Measurements from ENCODE around the gene KIAA0825. TPM values are rescaled to one million over a fixed set of nuclear protein-coding genes. Genes with fewer than 3 reads are reported as not detected.

The KIAA0825 gene
- total RNA-seq, 1 experiment from 2014 or later: 1.6 TPM

DNA sequence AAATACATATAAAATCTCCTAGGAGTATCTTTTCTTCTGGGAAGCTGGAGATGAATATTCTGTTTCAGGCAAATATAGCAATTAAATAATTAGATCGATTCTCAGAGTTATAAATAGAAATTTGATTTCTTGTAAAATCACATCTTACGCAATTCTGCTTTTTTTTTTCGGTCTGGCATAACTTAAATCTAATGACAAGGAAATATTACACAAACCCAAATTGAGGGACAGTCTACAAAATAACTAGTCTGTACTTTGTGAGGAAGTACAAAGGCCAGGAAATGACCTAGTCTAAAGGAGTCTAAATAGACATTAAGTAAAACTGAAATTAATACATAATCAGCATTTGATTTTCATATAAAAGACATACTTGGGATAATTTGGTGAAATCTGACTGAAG is 133.3 kb downstream of the KIAA0825 start:
- Histone ChIP-seq H3K36me3 (ENCODE audit: control insufficient read depth, insufficient read depth, low read length) (no peaks in the 10 kb centered on the region), H3K4me3 (ENCODE audit: low read depth in 2 of 2, low read length in 2 of 2) (no peak overlapping the region), H3K9me3 (ENCODE audit: control insufficient read depth, insufficient read depth, low read depth, low read length) (no peaks in the 10 kb centered on the region), H3K27me3 (ENCODE audit: control insufficient read depth, insufficient read depth, low read length) (no peaks in the 10 kb centered on the region; the same call in 1 of the 2 replicates), H3K4me1 (ENCODE audit: control insufficient read depth, insufficient read depth, low read length) (no peaks in the 10 kb centered on the region), H3K27ac (ENCODE audit: low read length) (no peak overlapping the region)
- TF ChIP-seq, protein P1, sequence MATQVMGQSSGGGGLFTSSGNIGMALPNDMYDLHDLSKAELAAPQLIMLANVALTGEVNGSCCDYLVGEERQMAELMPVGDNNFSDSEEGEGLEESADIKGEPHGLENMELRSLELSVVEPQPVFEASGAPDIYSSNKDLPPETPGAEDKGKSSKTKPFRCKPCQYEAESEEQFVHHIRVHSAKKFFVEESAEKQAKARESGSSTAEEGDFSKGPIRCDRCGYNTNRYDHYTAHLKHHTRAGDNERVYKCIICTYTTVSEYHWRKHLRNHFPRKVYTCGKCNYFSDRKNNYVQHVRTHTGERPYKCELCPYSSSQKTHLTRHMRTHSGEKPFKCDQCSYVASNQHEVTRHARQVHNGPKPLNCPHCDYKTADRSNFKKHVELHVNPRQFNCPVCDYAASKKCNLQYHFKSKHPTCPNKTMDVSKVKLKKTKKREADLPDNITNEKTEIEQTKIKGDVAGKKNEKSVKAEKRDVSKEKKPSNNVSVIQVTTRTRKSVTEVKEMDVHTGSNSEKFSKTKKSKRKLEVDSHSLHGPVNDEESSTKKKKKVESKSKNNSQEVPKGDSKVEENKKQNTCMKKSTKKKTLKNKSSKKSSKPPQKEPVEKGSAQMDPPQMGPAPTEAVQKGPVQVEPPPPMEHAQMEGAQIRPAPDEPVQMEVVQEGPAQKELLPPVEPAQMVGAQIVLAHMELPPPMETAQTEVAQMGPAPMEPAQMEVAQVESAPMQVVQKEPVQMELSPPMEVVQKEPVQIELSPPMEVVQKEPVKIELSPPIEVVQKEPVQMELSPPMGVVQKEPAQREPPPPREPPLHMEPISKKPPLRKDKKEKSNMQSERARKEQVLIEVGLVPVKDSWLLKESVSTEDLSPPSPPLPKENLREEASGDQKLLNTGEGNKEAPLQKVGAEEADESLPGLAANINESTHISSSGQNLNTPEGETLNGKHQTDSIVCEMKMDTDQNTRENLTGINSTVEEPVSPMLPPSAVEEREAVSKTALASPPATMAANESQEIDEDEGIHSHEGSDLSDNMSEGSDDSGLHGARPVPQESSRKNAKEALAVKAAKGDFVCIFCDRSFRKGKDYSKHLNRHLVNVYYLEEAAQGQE (IDR thresholded peaks at IDR 0.05; ENCODE audit: insufficient read depth in 1 of 2, low read depth in 2 of 2, low read length in 1 of 2): no peak
- TF ChIP-seq POLR2AphosphoS5 (IDR thresholded peaks at IDR 0.05; ENCODE audit: low read depth, low read length): no peak
- no peak for TF ChIP-seq SIN3A (IDR thresholded peaks at IDR 0.05; ENCODE audit: borderline replicate concordance, insufficient read depth, low read depth, low read length)
- no peak for TF ChIP-seq TCF7L2 (IDR thresholded peaks at IDR 0.05; ENCODE audit: low read depth, low read length)
- TF ChIP-seq, protein P2, sequence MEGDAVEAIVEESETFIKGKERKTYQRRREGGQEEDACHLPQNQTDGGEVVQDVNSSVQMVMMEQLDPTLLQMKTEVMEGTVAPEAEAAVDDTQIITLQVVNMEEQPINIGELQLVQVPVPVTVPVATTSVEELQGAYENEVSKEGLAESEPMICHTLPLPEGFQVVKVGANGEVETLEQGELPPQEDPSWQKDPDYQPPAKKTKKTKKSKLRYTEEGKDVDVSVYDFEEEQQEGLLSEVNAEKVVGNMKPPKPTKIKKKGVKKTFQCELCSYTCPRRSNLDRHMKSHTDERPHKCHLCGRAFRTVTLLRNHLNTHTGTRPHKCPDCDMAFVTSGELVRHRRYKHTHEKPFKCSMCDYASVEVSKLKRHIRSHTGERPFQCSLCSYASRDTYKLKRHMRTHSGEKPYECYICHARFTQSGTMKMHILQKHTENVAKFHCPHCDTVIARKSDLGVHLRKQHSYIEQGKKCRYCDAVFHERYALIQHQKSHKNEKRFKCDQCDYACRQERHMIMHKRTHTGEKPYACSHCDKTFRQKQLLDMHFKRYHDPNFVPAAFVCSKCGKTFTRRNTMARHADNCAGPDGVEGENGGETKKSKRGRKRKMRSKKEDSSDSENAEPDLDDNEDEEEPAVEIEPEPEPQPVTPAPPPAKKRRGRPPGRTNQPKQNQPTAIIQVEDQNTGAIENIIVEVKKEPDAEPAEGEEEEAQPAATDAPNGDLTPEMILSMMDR (IDR thresholded peaks at IDR 0.05): no peak
- in situ Hi-C loops (cut with HindIII; ENCODE audit: low pct_unique_long_range_greater_than_20kb, low sequenced_read_pairs) (no loop called here), intact Hi-C loops (cut with micrococcal nuclease; ENCODE audit: unreplicated experiment) (no loop called here)
- no peak for ATAC-seq
- POLR2A ChIA-PET: no interaction called here
- no TSS peak for BruUV-seq (replicated peaks)
- DNase-seq (ENCODE audit: low read depth, low spot score): no peak
- CTCF ChIA-PET: no interaction called here

DNA sequence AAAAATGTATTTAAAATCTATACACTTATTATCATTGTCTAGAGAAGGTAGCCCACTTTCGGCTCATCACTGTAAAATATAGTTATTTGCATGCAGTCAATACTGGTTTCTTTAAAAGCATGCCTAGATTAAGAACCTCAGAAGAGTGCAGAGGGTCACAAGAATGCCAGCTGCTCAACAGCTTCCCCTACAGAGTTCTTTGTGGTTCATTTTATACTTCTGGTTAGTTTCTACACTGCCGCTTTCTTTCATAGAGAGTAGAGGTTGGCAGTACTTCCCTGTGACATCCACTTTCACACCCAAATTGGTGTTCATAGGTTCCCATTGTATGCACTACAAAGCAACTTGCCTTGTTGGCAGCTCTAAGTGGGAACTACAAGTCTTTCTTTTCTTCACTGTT is 137.3 kb downstream of the KIAA0825 start:
- Histone ChIP-seq H3K4me3 (ENCODE audit: low read depth in 2 of 2, low read length in 2 of 2) (no peak overlapping the region), H3K36me3 (ENCODE audit: control insufficient read depth, insufficient read depth, low read length) (no peaks in the 10 kb centered on the region)

More for the DNA sequence above, 137.3 kb downstream of the KIAA0825 start:
- TF ChIP-seq SIN3A (IDR thresholded peaks at IDR 0.05; ENCODE audit: borderline replicate concordance, insufficient read depth, low read depth, low read length): no peak
- no peak for TF ChIP-seq POLR2AphosphoS5 (IDR thresholded peaks at IDR 0.05; ENCODE audit: low read depth, low read length)
- TF ChIP-seq, protein P1 (IDR thresholded peaks at IDR 0.05; ENCODE audit: insufficient read depth in 1 of 2, low read depth in 2 of 2, low read length in 1 of 2): no peak
- TF ChIP-seq TCF7L2 (IDR thresholded peaks at IDR 0.05; ENCODE audit: low read depth, low read length): no peak
- TF ChIP-seq, protein P2 (IDR thresholded peaks at IDR 0.05): no peak
- Histone ChIP-seq H3K9me3 (ENCODE audit: control insufficient read depth, insufficient read depth, low read depth, low read length) (no peaks in the 10 kb centered on the region), H3K27ac (ENCODE audit: low read length) (no peak overlapping the region), H3K27me3 (ENCODE audit: control insufficient read depth, insufficient read depth, low read length) (no peaks in the 10 kb centered on the region), H3K4me1 (ENCODE audit: control insufficient read depth, insufficient read depth, low read length) (no peaks in the 10 kb centered on the region)
- in situ Hi-C loops (cut with HindIII; ENCODE audit: low pct_unique_long_range_greater_than_20kb, low sequenced_read_pairs): no loop called here
- CTCF ChIA-PET: no interaction called here
- no peak for DNase-seq (ENCODE audit: low read depth, low spot score)
- ATAC-seq: no peak
- POLR2A ChIA-PET: no interaction called here
- BruUV-seq (replicated peaks): no TSS peak
- intact Hi-C loops (cut with micrococcal nuclease; ENCODE audit: unreplicated experiment): no loop called here

All from Panc1 (cell line).